Peyer's patch (tissue), 4 donors: ENCODE results near the gene ACOX1. TPM values are rescaled to one million over a fixed set of nuclear protein-coding genes. Genes with fewer than 3 reads are reported as not detected.

Source experiments
- DNase-seq, 3 donors: peaks; one replicate each; pipeline ENCODE4 v3.0.0-alpha.2; 2017 to 2019
- H3K27ac ChIP-seq, 4 donors: fragments of 200-600 bp; sonication (generic); one replicate each; pipeline ENCODE4 v1.5.1; 2016 to 2019
- H3K27me3 ChIP-seq, 2 donors: fragments of 200-600 bp; sonication (generic); one replicate each; pipeline ENCODE4 v1.5.1; 2019
- H3K36me3 ChIP-seq, 3 donors: fragments of 200-600 bp; sonication (generic); one replicate each; pipeline ENCODE4 v1.5.1; 2016 to 2019
- H3K4me1 ChIP-seq, 4 donors: fragments of 200-600 bp; sonication (generic); one replicate each; pipeline ENCODE4 v1.5.1; 2016 to 2019
- H3K4me3 ChIP-seq, 4 donors: fragments of 200-600 bp; sonication (generic); 1 replicate in 3 of 4; 2 replicates in 1 of 4; pipeline ENCODE4 v1.5.1; 2016 to 2019; ENCODE audit warnings: mild to moderate bottlenecking in 1 of 4
- H3K9me3 ChIP-seq, 4 donors: fragments of 200-600 bp; sonication (generic); one replicate each; pipeline ENCODE4 v1.5.1; 2016 to 2019; ENCODE audit warnings: mild to moderate bottlenecking in 1 of 4
- CTCF ChIP-seq, 6 experiments: fragments of 450-650 bp in 4 of 6; fragments of 200-600 bp in 2 of 6; sonication (generic) in 1 of 6; IDR thresholded peaks; one replicate each; pipeline ENCODE4 v1.5.1; 2017 to 2019; ENCODE audit warnings: antibody characterized with exemption in 6 of 6, mild to moderate bottlenecking in 3 of 6, moderate library complexity in 1 of 6
- POLR2A ChIP-seq, 2 donors: fragments of 450-650 bp; IDR thresholded peaks; one replicate each; pipeline ENCODE4 v1.5.1; 2017; ENCODE audit warnings: antibody characterized with exemption in 2 of 2, mild to moderate bottlenecking in 2 of 2, moderate library complexity in 2 of 2
- total RNA-seq, 4 donors: library from RNA; depleted of rRNA; stranded (reverse); fragments of >200 nt; gene quantifications; one replicate each; pipeline ENCODE4 v1.1.0, GENCODE V29; 2016

Gene ACOX1
- total RNA-seq, 4 donors from 2014 or later = 26.4 to 268 (median 193) TPM

- Histone ChIP-seq H3K27me3 (no peaks in the 10 kb centered on the region), H3K9me3 (no peaks in the 10 kb centered on the region), H3K36me3 (peaks cover 0 to 8% (median 0%) of the 10 kb centered on the region in 3 donors), H3K4me1 (peaks cover 0 to 4% (median 0%) of the 10 kb centered on the region in 4 donors), H3K27ac (no peak overlapping the region), H3K4me3 (no peak overlapping the region)
- DNase-seq = no peak
- TF ChIP-seq CTCF (IDR thresholded peaks at IDR 0.05) (no peak), POLR2A (IDR thresholded peaks at IDR 0.05) (no peak)
Observed at GRCh38 chr17:75914643-75915267, 64.2 kb downstream of the ACOX1 start.

- Histone ChIP-seq H3K27me3 (no peaks in the 10 kb centered on the region), H3K36me3 (peaks cover 0 to 8% (median 0%) of the 10 kb centered on the region in 3 donors), H3K4me3 (no peak overlapping the region), H3K4me1 (peaks cover 0 to 4% (median 0%) of the 10 kb centered on the region in 4 donors), H3K27ac (no peak overlapping the region), H3K9me3 (no peaks in the 10 kb centered on the region)
- TF ChIP-seq POLR2A (IDR thresholded peaks at IDR 0.05) (no peak), CTCF (IDR thresholded peaks at IDR 0.05) (no peak)
- DNase-seq = no peak
Observed at GRCh38 chr17:75913537-75914210, 65.3 kb downstream of the ACOX1 start.

GRCh38 chr17:75910699-75911098 is 68.3 kb downstream of the ACOX1 start:
- peaks cover 0 to 4% (median 0%) of the 10 kb centered on the region in 4 donors for H3K4me1 ChIP-seq
- TF ChIP-seq POLR2A (IDR thresholded peaks at IDR 0.05) (no peak), CTCF (IDR thresholded peaks at IDR 0.05) (no peak)
- peaks cover 0 to 8% (median 0%) of the 10 kb centered on the region in 3 donors for H3K36me3 ChIP-seq
- H3K9me3 ChIP-seq = no peaks in the 10 kb centered on the region
- H3K27me3 ChIP-seq = no peaks in the 10 kb centered on the region
- H3K4me3 ChIP-seq = no peak overlapping the region
- no peak overlapping the region for H3K27ac ChIP-seq
- DNase-seq = no peak

GRCh38 chr17:75909812-75910274 is 69.1 kb downstream of the ACOX1 start:
- peak in 1 of 3 donors; percentile 48 for DNase-seq
- no peak overlapping the region for H3K4me3 ChIP-seq

More at GRCh38 chr17:75909812-75910274, 69.1 kb downstream of the ACOX1 start:
- peaks cover 0 to 6% (median 0%) of the 10 kb centered on the region in 3 donors for H3K36me3 ChIP-seq
- peaks cover 0 to 9% (median 3%) of the 10 kb centered on the region in 4 donors for H3K4me1 ChIP-seq
- H3K9me3 ChIP-seq = no peaks in the 10 kb centered on the region
- no peak for TF ChIP-seq POLR2A (IDR thresholded peaks at IDR 0.05)
- no peak for TF ChIP-seq CTCF (IDR thresholded peaks at IDR 0.05)
- no peaks in the 10 kb centered on the region for H3K27me3 ChIP-seq
- H3K27ac ChIP-seq = no peak overlapping the region
